GM10847 (cell line): ENCODE measurements around the gene PC.

Experiments
- POLR2A ChIP-seq: IDR thresholded peaks from 2 replicates; pipeline ENCODE4 v1.6.1; 2011; ENCODE audit not compliant: insufficient read length; ENCODE audit errors: extremely low read depth

The PC gene

DNA sequence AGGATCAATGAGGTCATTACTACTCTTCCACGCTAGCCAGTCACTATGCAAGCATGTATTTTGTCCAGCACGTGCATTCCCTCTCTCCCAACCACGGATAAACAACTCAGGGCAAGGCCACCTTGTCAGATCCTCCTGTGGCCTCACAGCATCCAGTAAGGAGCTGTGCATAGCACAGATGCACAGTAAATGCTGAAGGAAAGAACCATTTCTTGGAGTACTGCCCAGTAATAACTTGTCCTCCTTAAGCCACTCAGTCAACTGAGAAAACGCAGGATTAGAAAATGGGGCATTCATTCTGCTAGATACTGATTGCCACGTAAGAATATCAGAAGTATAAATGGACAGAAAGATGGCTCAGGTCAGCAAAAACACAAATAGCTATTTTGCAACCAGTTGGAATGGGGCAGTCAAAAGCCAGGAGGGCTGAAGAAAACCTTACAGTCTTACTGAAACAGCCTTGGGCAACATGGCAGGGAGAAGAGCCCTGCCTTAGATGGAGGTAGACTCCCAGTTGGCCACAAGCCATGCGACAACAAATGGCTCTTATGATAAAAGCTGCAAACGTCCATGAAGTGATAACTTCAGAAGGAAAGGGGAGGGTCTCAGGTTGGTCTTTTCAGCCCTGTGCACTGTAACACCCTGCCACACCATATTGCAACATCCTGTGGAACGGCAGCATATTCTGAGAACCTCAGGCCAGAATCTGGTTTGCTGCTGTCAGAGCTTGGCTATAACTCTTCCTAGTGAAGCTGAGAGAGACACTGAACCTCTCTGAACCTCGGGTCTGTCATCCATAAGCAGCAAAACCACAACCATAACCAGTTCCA, 23.0 kb downstream of the PC start:
- no peak for TF ChIP-seq POLR2A

DNA sequence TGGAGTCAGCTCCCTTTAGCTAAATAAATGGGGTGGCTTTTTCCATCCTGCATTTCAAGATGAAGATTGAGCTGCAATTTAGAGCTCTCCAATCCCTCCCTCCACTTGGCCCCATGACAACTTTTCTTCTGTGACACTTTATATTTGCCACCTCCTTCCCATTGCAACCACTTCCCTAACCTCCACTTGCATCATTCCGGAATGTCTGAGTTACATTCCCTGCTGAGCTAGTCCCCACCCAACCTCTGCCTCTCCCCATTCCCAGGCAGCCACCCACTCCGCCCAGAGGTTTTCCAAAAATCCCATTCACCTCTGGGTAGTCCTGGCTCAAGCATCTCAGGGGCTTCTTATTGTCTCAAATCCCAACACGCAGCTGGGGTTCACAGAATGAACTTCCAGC, 24.7 kb downstream of the PC start:
- TF ChIP-seq POLR2A: no peak

DNA sequence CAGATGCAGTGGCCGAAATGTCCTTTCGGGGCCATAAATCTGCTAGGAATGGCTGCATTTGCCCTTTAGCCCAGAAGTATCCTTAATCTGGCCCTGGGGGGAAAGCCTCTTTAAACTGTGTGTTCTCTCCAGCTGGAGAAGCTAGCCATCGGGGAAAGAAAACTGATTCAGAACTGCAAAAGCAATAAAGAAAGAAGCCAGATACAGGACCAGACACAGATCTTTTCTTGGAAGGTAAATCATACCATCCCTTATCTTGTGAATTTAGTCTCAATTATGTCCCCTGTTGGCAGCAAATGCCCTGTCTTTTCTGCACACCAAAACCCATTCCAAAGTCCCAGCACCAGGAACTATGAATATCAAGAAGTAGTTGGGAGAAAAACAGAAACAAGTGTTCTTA, 25.6 kb downstream of the PC start:
- TF ChIP-seq POLR2A: no peak

DNA sequence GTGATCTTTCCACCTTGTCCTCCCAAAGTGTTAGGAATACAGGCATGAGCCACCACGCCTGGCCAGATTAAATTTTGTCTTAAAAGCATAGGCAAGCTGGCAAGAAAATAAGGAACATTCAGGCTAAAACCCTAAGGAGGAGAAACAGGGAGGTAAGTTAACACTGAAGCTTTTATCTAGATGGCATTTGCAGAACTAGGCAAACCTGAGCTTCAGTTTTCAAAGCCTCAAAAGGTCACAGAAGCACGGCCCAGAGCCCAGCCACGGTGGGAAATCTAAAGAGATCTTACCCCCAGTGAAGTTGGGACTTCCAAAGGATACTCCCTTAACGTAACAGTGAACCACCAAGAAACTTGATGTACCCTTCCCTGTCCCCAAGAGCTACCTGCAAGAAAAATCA, 28.4 kb downstream of the PC start:
- no peak for TF ChIP-seq POLR2A

DNA sequence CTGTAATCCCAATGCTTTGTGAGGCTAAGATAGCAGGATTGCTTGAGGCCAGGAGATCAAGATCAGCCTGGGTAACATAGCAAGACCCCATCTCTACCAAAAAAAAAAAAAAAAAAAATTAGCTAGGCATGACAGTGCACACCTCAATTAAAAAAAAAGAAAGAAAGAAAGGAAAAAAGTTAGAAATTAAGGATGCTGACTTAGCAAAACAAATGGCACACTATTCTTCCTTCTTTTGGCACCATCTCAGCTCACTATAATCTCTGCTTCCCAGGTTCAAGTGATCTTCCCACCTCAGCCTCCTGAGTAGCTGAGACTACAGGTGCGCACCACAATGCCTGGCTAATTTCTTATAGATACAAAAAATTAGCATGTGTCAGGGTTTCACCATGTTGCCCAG, 33.9 kb downstream of the PC start:
- no peak for TF ChIP-seq POLR2A

DNA sequence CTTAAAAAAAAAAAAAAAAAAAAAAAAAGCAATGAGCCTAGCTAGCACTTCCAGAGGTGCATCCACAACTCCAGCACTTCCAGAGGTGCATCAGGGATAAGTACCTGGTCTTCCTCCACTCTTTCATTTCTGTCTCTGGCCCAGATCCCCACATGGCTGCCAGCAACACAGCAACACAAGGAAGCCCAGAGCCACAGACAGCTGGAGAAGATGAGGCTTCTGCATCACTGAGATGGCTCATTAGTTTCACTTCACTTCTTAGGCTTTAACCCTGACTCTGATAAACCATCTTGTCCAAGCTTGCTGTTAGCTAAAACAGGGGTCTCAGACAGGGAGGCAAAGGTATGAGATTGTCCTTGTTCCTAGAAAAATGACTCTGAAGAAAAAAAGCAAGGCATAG, 35.6 kb downstream of the PC start:
- TF ChIP-seq POLR2A: no peak

DNA sequence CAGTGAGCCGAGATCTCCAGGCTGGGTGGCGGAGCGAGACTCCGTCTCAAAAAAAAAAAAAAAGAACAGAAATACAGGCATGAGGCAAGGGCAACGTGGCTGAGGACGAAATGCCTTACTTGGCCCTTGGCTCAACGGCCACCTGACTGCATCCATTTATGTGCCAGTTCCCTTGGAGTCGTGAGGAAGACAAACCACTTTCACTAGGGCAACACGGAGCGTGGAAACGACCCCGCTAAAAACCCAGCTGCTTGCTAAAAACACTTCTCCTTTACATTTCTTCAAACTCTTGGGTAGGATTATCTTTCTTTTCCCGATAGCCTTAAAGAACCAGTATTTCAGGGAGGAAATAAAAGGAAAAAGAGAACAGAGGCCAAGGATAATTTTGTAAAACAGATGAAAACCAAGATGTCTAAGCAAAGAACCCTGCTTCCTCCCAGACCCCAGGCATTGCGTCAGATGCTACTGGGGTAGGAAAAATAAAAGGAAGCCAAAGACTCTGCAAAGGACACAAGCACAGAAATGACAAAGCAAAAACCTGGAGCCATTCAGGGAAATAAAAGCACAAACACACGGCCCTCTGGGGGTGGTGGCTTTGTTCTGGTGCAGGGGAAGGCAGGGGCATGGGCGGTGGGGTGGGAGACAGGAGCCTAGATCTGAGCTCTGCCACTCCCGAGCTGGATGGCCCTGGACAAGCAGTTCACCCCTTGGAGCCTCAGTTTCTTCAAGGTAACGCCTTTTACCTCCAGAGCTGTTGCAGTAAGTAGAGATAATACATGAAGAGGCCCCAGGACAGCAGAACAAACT, 37.0 kb downstream of the PC start:
- no peak for TF ChIP-seq POLR2A

DNA sequence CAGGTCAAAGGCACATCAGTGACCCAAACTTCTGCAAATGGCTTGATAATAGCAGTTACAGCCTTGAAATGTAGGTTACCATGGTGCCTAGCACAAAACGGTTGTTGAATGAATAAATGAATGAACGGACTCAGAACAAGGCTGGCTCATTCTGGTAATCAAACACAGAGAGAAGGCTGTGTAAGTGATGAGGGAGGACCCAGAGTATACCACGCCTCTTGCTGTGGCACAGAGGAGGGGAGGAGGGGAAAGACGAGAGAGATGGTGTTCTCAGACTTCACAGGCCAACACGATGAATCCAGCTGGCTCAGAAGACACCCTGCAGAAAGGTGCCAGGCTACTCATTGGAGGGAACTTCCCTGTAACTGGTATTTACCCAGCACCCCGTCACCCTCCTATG, 38.3 kb downstream of the PC start:
- TF ChIP-seq POLR2A: no peak

DNA sequence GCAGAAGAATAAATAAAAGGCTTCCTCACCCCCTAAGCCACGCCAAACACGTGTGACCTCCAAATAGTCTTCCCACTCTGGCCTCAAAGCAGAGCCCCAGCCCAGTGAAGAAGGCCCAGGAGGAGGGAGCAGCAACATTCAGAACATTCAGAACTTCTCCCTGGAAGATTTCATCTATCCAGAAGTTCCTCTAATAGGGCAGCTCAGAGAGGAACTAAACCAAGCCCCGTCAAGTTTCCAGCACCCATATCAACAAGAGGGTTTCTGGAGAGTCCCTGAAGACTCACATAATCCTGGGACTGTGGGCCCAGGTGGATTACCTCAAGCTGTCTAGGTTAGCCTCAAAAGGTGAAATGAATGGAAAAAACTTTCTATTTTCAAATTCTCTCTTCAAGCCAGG, 39.4 kb downstream of the PC start:
- TF ChIP-seq POLR2A: no peak

DNA sequence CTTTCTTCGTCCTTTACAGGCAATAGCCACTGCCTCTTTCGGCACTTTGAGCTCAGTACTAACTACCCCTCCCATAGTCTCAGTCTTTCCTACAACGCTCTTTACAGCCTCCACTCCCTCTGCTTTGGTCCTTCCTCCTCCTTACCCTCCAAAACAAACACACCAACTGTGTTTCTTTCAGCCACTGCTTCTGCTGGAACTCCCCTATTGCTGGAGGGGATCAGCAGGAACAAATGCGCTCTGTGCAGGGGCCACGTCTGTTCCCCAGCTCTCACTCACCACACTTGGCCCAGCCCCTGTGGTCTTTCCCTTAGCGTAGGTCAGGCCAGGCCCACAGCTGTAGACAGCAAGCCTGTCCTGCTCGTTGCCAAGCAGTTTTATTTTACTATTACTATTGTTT, 42.3 kb downstream of the PC start:
- no peak for TF ChIP-seq POLR2A

DNA sequence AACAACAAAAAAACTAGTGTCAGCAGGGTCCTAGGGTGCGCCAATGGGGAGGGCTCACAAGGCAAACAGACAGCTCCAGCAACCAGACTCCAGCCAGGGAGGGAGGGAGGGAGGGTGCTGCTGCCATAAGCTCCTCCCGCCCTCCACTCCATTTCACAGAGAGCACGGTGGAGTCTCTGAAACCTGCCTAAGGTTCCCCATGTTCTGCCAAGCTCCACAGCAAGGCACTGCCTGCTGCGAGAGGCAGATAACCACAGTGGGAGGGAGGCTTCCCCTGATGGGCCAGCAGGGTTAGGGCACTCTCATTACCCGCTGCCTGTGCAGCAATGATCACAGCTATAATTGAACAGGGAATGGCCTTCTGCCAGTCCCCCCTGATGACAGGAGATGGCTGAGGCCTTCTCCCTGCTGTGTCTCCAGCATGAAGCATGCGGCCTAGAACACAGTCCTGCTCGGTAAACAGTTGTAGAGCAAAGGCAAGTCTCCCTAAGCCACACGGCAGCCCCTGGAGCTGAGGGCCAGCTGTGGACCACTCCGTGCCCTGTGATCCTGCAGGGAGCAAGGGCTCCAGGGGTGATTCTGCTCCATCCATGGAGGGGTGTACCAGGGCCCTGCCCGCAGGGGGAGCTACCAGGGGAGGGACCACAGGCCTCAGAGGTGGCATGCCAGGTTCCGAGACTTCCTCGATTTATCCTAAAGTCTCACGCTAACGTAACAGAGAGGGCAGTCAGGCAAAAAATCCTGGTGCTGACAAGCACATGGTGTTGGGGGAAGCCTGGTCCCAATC, 42.9 kb downstream of the PC start:
- TF ChIP-seq POLR2A: no peak

DNA sequence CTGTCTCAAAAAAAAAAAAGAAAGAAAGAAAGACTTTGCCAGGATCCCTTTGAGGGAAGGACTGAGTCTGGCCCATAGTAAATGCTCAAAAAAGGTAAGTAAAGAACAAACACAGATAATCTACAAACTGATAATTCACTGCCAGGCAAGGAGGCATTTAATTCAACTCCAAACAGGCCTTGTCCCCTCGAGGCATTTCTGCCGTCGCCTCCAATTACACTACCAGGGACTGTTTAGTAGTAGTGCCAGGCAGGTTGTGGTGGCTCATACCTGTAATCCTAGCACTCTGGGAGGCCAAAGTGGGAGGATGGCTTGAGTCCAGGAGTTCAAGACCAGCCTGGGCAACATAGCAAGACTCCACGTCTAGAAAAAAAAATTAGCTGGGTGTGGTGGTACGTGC, 43.7 kb downstream of the PC start:
- no peak for TF ChIP-seq POLR2A

DNA sequence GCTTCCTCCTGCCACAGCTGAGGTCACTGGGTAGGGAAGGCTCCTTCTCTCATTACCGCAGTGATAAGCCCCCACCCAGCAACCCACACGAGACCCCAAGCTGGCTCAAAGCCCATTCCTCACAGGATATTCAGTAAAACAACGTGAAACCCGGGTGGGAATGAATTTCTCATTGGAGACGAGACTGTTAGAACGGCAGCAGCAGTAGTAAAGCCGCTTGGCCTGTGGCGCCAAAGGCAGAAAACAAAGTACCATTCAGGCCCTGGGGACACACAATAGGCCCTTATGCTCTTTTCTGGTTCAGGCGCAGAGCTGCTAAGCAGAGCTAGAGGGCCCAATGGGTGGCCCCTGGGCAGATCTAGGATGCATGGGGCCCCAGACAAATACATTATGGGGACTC, 45.3 kb downstream of the PC start:
- TF ChIP-seq POLR2A: no peak

DNA sequence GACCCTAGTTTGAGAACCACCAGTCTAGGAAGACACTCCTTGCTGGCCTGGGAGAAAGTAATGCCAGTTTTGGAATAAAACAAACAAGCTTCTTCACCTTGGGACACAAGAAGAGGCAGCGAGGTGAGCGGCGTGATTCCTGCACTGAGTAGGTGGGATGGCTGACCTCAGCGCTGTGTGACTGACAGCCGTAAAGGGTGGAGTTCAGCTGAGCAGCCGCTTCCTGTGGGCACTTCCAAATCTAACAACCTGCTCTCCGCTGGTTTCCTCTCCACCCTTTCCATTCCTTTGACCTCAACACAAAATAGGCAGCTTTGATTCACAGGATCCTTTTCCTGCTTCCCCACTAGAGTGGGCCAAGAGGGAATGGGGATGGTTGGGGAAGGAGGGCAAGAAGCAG, 45.8 kb downstream of the PC start:
- TF ChIP-seq POLR2A: no peak

DNA sequence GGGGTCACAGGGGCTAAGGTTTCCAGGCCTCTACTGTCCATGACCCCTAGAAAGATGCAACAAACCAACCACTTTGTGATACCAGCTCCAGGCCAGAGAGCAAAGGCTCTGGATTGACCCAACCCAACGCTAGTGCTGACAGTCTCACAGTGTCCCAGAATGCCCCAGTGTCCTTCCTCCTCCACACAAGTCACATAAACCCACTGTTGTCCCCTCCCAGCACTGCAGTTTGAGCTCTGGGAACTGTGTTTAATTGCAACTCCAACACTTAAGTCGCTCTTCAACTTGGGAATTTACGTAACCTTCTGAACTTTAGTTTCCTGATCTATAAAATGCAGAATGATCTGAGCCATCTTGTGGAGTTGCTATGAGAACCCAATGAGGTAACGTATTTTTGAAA, 47.5 kb downstream of the PC start:
- TF ChIP-seq POLR2A: no peak

DNA sequence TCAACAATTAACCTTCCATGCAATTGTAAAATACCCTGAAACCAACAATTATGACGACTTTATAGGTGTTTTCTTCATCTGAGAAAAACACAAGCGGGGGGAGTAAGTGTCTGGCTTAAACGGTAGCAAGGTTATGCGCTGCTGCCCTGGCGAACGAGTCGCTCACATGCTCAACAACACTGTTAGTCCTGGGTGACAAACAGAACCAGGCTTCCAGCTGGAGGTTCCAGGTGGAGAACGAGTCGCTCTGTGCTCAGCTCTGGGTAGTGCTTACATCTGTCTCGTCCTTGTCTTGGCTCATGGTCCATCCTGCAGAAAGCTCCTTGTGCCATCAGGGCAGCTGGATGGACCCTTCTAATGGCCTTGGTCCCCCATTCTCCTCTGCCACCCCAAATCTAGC, 48.2 kb downstream of the PC start:
- no peak for TF ChIP-seq POLR2A
